T1000 (cell line): ENCODE results near the gene SERGEF.

Experiments used
- DNase-seq: peaks from one replicate; lab custom pipeline; 2025; ENCODE audit warnings: mixed read lengths; lab: John Stamatoyannopoulos, UW

The SERGEF gene

GRCh38 chr11:17951685-17952388 lies 61.0 kb downstream of the SERGEF start:
- no peak for DNase-seq

GRCh38 chr11:17950644-17951043 lies 62.2 kb downstream of the SERGEF start:
- no peak for DNase-seq

GRCh38 chr11:17948296-17948695 lies 64.6 kb downstream of the SERGEF start:
- no peak for DNase-seq

GRCh38 chr11:17939542-17939941 lies 73.3 kb downstream of the SERGEF start:
- no peak for DNase-seq

- DNase-seq, result no peak
These were observed 76.1 kb downstream of the SERGEF start for GRCh38 chr11:17936790-17937189.

GRCh38 chr11:17934194-17934593 lies 78.7 kb downstream of the SERGEF start:
- DNase-seq, result no peak

- DNase-seq, result no peak
These were observed 79.1 kb downstream of the SERGEF start for GRCh38 chr11:17933708-17934107.

- DNase-seq, result no peak
These were observed 80.4 kb downstream of the SERGEF start for GRCh38 chr11:17932472-17932871.

- DNase-seq, result no peak
These were observed 81.3 kb downstream of the SERGEF start for GRCh38 chr11:17931595-17931994.

- DNase-seq, result no peak
These were observed 82.2 kb downstream of the SERGEF start for GRCh38 chr11:17930544-17931125.

- DNase-seq, result no peak
These were observed 83.7 kb downstream of the SERGEF start for GRCh38 chr11:17929171-17929570.

- no peak for DNase-seq
These were observed 85.0 kb downstream of the SERGEF start for GRCh38 chr11:17927681-17928343.

- DNase-seq, result no peak
These were observed 85.8 kb downstream of the SERGEF start for GRCh38 chr11:17927041-17927440.

GRCh38 chr11:17924713-17925112 lies 88.1 kb downstream of the SERGEF start:
- no peak for DNase-seq

GRCh38 chr11:17923217-17923616 lies 89.6 kb downstream of the SERGEF start:
- no peak for DNase-seq

- no peak for DNase-seq
These were observed 90.4 kb downstream of the SERGEF start for GRCh38 chr11:17922416-17922788.

- DNase-seq, result no peak
These were observed 91.0 kb downstream of the SERGEF start for GRCh38 chr11:17921659-17922415.

GRCh38 chr11:17918049-17918605 lies 94.7 kb downstream of the SERGEF start:
- no peak for DNase-seq

- no peak for DNase-seq
These were observed 95.3 kb downstream of the SERGEF start for GRCh38 chr11:17917556-17917955.

- no peak for DNase-seq
These were observed 97.2 kb downstream of the SERGEF start for GRCh38 chr11:17915500-17916143.

GRCh38 chr11:17914957-17915356 lies 97.9 kb downstream of the SERGEF start:
- DNase-seq, result no peak

GRCh38 chr11:17907046-17907445 lies 105.8 kb downstream of the SERGEF start:
- DNase-seq, result no peak
